Inferior parietal cortex (tissue), 1 donor: ENCODE data around the gene SEC23B.
"Not testable (repeated sequence)": the region's sequence is repeated elsewhere in the genome, so short reads cannot be mapped to it uniquely, and the experiment has no call there.

Source experiments
- DNase-seq: peaks from one replicate; pipeline ENCODE4 v3.0.0-alpha.2; 2016; ENCODE audit errors: extremely low spot score

Gene SEC23B

GRCh38 chr20:18526761-18527160, 19.0 kb downstream of the SEC23B start:
- DNase-seq, result not testable (repeated sequence)

DNA sequence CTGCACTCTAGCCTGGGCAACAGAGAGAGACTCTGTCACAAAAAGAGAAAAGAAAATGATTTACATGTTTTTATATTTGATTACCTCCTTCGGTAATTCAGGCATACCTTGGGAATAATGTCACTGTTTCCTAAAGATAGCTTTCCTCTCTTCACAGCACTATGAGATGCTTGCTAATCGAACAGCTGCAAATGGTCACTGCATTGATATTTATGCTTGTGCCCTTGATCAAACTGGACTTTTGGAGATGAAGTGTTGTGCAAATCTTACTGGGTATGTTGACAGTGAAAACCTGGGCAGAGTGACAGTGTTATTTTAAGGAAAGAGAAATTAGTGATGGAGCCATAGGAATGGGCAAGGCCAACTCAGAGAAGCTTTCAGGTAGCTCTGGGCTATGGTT, 19.6 kb downstream of the SEC23B start:
- DNase-seq, result no peak

DNA sequence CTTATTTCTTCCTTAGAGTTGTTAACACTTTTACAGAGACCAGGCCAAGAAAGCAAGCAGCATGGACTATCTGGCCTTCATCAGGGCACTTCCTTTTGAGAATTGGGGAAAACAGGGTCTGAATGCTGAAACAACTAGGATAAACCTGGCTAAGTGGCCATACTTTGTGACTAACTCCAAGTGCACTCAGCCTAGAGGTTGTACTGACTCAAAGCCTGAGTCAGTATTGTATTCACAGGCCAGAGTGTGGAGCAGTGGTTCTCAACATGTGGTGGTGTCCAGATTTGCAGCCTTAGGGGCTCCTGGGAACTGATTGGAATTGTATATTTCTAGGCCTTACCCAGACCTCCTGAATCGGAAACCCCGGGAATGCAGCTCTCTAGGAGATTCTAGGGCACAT, 20.1 kb downstream of the SEC23B start:
- no peak for DNase-seq

GRCh38 chr20:18529041-18529440, 21.3 kb downstream of the SEC23B start:
- DNase-seq, result no peak

GRCh38 chr20:18532626-18533025, 24.9 kb downstream of the SEC23B start:
- DNase-seq, result no peak

GRCh38 chr20:18533491-18533890, 25.8 kb downstream of the SEC23B start:
- no peak for DNase-seq

DNA sequence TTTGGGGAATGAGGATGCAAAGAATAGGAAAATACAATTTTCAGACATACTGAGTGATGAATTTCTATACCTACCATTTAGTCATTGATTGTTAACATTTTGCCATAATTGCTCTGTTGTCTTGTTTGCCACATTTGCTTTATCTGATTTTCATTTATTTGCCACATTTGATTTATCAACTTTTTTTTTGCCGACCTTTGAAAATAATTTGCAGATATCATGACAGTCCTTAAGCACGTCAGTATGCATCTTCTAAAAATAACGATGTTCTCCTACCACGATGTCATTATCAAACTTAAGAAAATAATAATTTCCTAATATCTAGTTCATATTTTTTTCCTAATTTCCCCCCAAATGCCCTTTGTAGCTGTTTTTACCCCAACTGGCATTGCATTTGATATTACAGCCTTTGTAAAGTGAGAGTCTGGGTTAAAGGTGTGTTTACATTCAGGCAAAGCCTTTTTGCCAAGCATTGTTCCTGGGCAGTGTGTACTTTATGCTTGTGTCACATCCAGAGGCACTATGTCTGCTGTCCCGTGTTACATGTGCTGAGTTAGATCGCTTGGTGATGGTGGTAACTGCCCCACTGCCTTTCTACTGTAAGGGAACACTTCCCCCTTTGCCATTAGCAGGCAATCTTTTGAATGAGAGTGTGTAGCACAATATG, 26.4 kb downstream of the SEC23B start:
- DNase-seq, result no peak

- DNase-seq, result no peak
These were observed 29.9 kb downstream of the SEC23B start for GRCh38 chr20:18537651-18538050.

DNA sequence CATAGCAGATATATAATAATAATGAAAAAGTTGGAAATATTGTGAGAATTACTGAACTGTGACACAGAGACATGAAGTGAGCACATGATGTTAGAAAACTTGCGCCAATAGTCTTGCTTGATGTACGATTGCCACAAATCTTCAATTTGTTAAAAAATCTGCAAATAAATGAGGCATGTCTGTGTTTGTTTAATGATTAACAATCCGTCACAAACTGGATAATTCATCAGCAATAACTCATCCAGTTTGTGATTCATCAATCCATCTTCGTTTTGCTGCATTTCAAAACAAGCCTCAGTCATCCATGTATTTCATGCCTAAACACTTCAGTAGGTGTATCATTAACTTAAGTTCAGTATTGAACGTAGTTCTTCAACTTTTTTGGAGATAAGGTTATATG, 34.0 kb downstream of the SEC23B start:
- no peak for DNase-seq

DNA sequence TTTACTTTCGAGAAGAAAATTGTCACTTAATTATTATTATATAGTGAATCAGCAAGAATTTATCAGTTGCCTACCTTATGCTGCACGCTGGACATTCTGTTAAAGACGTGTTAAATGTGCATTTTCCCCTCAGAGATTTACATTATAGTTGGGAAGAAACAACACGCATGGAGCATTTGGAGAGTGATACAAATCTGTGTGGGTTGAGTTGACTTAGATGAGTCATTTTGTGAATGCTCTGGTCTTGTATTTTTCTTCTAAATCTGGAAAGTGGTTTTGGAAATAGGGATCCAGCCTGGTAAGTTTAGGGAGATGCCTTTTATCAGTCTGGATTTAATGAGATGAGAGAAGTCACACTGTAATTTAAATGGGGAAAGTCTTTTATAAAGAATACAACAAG, 35.5 kb downstream of the SEC23B start:
- peak; percentile 12 for DNase-seq

GRCh38 chr20:18543932-18544331, 36.2 kb downstream of the SEC23B start:
- no peak for DNase-seq

DNA sequence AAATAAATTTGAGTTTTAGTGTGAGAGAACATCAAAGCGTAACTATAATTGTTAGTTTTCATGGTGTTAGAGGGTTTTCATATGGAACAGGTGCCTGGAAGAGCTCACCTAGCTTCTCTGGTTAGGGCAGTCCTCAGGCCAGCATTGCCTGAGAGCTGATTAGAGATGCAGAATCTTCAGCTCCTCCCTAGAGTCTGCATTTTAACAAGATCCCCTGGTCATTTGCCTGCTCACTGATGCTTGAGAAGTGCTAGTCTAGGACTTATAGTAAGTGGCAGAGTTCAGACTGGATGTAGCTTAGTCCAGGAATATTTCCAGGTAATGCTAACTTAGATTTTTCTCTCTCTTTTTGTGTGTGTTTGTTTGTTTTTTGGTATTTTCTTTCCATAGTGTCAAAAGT, 37.8 kb downstream of the SEC23B start:
- no peak for DNase-seq

GRCh38 chr20:18548465-18548864, 40.7 kb downstream of the SEC23B start:
- no peak for DNase-seq

DNA sequence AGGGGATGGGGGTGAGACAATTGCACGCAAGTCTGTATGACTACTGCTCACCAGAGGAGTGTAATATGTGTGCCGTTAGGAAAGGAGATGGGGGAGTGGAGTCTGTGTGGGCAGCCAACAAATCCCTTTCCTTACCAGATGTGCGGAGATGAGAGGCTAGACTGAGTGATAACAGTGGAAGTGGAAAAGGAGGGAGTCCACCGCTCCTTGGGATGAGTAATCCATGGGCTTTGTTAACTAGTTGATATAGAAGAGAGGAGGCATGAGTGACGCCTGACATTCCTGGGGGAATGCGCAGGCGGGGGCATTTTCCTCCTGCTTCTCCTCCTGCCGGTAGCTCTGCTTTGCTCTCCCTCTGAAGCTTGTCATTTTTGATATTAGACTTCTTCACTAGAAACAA, 46.0 kb downstream of the SEC23B start:
- no peak for DNase-seq

- DNase-seq, result peak; percentile 89
These were observed 59.4 kb downstream of the SEC23B start, which contains the start of gene SMIM26 for GRCh38 chr20:18566892-18567738. Gene SMIM26, plus strand, starts transcription at chr20:18567432. Its CDS starts 47 bp downstream, at chr20:18567479.

DNA sequence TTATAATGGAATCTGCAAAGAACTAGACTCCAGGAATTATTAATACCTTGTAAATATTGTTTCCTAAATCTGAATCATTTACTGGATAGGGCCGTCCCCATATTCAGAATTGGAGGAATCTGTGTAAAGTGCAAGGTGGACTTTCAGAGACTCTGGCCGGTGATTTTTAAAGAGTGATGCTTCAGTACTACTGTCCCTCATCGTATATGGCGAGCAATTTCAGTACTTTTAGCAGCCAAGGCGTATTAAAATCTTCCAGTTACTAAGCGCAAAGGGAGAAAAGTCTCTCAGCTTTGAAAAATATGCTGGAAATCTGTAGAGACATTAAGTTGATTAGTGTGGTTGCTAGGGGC, 60.0 kb downstream of the SEC23B start:
- no peak for DNase-seq

- no peak for DNase-seq
These were observed 63.3 kb downstream of the SEC23B start for GRCh38 chr20:18571009-18571408.

DNA sequence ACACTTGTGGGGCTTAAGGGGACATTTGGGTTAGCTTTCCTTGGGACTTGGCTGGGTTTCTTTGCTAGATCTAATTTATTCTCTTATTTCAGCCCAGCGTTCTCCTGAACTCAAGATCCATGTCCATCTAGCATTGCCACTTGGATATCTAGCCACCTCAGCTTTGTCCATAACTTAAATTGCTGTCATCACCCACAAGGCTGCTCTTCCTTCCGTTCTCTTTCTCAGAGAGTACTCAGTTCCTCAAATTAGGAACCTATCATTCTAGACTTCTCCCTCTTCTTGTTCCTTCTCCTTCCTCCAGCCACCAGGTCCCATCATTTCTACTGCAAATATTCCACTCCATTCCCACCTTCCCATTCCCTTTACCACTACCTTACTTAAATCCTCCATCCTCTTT, 63.8 kb downstream of the SEC23B start:
- DNase-seq, result no peak

- DNase-seq, result no peak
These were observed 70.2 kb downstream of the SEC23B start for GRCh38 chr20:18577942-18578341.

GRCh38 chr20:18578581-18578980, 70.8 kb downstream of the SEC23B start:
- DNase-seq, result no peak

GRCh38 chr20:18580012-18580411, 72.3 kb downstream of the SEC23B start:
- no peak for DNase-seq

DNA sequence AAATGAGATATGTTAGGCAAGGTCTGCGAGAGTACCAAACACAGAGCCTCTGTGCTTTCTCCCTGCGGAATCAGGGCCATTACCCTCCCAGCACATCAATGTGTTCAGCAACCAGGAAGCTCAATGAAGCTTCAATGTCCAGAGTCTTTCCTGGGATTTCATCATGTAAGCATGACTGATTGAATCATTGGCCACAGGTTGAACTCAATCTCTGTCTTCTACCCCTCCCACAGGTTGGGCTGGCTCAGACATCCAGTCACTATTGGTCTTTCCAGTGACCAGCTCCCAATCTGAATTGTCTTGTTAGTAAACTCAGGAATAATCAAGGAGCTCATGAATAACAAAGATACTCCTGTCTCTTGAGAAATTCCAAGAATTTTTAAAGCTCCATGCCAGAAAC, 77.4 kb downstream of the SEC23B start:
- no peak for DNase-seq
